Posterior vena cava (tissue), 2 donors: Measurements from ENCODE around the gene KCNA4. TPM values are rescaled to one million over a fixed set of nuclear protein-coding genes. Genes with fewer than 3 reads are reported as not detected.
"Not testable (repeated sequence)": the region's sequence is repeated elsewhere in the genome, so short reads cannot be mapped to it uniquely, and the experiment has no call there.

ENCODE experiments used
- DNase-seq: peaks from one replicate; pipeline ENCODE4 v3.0.0-alpha.2; 2020; ENCODE audit warnings: low spot score
- intact Hi-C, 2 donors: fragments of 100-400 bp; cut with DNase I; formaldehyde crosslinking; loops; one replicate each; pipeline versions ENCODE4 v1.14.1 to v1.14.2; 2022 to 2023
- total RNA-seq, 2 donors: library from RNA; stranded (reverse); fragmentation: NEBNext Ultra II Directional; extraction: Animal tissue kit (Norgen Biotek cat#: 25700); gene quantifications; one replicate each; pipeline ENCODE4 v1.2.1, GENCODE V29; 2021
- donor health status: DM: yes; HTN: yes; CAD: no.
- donor health status: DM: yes; HTN: yes; CAD: no.

KCNA4 gene
- total RNA-seq, 2 donors from 2014 or later, result 0.32 to 0.71 TPM

DNA sequence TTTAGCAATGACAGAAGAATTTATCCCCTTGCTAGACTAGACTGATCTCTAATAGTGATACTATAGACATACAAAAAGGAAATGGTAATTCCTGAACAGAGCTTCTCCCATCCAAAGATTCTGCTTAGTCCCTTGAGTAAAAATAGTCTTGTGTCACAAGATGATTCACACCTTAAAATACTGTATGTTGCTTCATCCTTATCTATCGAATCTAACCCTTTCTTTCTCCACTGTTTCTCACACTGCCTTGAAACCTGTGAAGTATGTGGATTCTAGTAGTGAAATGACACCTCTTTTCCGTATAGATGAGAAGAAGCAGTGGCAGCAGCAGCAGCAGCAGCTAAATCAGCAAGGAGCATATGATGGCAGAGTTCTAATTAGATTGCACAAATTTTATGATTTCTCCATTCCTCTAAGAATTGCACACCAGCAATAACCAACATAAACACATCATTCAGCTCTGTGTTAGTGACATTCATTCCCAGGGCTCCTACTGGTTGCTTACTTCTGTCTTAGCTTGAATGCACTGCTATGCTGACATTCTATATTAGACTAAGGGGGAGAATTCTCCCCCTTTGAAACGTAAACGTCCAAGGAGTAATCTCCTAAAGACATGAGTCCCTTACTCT, 14.6 kb downstream of the KCNA4 start:
- intact Hi-C loops, result no loop called here
- no peak for DNase-seq

DNA sequence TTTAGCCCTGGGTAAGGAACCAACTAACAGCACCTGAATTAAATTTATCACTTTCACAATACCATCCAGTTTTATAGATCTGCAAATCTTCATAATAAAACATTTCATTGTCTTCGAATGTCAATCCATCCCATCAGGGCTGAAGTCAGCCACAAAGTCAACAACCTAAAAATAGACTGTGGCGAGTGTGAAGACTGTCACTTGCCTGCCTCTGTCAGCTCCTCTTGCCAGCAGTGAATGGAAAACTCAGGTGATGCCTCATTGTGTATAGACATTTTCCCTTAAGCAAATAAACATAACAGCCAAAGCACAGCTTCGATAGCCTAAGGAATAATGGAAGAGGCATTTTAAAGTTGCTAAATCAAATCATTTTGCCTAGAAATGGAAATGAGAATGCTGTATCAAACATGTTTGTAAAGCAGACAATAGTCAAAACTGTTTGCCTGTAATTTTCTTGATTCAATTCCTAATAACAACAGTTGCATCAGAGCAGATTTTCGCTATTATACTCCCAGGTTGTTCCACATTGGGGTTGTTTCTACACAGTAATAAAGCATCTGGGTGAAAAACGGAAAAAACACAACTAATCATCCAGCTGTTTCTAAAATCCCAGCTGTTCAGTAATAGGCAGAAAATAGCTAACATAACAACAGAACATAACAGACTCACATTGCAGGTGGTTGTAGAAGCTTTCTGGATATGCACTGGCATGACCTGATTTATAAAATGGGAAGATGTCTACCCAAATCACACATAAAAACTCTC, 15.7 kb downstream of the KCNA4 start:
- no peak for DNase-seq
- intact Hi-C loops, result no loop called here

DNA sequence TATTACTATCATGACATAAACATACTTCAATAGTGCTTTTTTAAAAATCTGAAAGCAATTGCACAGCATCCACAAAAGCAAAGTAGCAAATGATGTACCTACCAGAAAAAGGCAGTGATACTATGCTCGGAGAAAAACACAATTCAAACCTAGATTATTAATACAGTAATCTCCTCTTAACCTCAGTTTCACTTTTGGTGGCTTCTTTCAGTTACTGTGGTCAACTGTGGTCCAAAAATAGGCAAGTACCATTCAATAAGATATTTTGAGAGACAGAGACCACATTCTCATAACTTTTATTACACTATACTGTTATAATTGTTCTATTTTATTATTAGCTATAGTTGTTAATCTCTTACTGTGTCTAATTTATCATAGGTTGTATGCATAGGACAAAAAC, 20.8 kb downstream of the KCNA4 start:
- intact Hi-C loops, result no loop called here
- no peak for DNase-seq

DNA sequence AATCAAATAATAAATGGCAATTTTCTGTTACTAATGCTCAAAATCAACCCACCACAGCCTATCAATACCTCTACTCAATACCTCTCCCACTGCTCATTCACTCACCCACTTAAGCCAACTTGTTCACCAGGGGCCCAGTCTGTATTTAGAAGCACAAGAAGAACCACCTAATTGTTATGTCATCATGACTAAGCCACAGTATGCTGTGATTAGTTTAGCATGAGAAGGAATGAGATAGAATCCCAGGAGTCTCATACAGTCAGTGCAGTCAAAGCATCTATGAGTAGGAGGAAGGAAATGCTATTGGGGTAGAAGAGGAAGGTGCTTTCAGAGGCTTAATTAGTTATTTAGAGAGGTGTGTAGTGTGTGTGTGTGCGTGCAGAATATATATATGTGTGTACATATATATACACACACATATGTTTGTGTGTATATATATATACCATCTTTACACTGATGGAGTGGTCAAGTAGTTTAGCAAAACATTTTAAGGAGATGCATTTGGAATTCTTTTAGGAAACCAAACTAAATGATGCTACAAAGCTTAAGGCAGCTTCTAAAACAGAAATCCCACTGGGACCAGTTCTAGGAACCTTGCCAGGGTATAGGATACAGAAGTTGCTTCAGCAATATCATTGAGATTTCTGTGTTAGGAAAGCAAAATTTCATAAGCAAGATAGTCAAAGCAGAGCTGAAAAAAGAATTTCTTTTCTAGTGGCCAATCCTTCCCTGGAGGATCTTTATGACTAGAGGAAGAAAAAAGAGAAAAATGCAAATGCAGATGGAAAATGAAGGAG, 27.5 kb downstream of the KCNA4 start:
- DNase-seq, result no peak
- intact Hi-C loops, result no loop called here

DNA sequence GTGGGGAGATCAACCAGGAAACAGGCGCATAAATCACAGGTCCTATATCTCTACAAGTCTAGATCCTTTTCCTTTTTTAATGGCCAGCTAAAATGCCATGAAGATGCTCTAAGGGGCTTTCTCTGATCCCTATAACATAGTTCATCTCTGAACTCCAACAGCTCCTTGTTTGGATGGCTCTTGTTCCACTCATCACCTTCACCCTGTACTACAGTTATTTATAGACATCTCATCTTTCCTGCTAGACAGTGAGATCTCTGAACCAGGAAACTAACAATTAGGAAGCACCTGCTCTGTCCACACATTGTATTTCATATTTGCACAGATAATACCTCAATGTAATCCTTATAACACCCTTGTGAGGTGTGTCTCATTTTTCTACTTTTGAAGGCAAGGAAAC, 31.6 kb downstream of the KCNA4 start:
- no peak for DNase-seq
- intact Hi-C loops, result no loop called here

DNA sequence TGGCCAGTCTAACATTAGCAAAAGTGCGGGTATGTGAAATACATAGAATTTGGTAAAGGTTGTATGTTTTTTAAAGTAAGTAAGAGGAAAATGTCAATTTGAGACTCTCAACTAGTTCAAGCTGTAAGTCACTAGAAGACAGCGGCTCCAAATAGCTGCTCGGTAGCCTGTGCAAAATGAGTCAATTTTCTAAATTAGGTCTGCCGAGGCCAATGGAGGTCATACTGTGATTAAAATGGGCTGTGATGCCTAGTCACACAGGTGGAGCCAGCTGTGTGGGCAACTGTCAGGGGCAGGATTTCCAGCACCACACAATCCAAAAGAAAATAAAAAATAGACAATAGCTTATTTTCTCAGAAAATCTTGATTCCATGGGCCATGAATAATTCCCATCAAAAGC, 32.3 kb downstream of the KCNA4 start:
- no peak for DNase-seq
- intact Hi-C loops, result no loop called here

DNA sequence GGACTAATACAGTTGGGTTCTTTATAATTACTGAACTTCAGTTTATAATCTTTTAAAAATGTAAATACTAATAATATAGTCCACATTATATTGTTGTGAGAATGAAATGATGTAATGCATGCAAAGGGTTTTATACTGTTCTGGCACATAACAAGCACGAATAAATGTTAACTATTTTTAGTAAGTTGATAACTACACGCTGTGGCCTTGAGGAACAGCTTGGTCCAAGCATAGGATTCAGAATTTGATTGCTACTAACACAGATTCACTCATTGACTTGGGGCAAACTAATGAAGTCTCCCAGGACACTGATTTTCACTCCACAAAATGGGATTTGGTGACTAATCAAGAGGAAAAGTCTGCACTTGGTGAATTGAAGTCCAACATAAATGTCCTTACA, 38.3 kb downstream of the KCNA4 start:
- no peak for DNase-seq
- intact Hi-C loops, result no loop called here

DNA sequence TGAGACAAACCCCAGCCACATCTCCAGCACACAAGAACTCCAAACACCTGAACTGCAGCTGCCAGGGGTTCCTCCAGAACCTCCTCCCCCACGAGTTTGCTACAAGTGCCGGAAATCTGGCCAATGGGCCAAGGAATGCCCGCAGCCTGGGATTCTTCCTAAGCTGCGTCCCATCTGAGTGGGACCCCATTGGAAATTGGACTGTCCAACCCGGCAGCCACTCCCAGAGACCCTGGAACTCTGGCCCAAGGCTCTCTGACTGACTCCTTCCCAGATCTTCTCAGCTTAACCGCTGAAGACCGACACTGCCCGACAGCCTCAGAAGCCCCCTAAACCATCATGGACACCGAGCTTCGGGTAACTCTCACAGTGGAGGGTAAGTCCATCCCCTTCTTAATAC, 41.2 kb downstream of the KCNA4 start:
- DNase-seq, intact Hi-C loops: not testable (repeated sequence)

DNA sequence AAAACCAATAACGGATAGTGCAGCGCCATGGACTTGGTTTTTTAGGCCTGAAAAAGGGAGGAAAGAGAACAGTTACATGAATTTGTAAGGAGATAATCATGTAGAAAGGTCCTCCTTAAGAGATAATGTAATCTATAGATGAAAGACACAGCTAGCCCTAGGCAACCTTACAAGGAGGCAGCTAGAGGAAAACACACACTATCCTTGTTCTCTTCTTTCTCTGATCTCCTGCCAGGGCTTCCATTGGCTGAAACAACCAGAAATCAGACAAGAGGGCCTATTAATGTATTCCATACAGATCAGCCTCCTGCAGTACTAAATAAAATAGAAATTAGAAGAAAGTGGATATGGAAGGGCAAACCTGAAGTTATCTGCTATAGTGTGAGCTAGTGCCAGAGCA, 53.0 kb downstream of the KCNA4 start:
- DNase-seq, result no peak
- intact Hi-C loops, result no loop called here

DNA sequence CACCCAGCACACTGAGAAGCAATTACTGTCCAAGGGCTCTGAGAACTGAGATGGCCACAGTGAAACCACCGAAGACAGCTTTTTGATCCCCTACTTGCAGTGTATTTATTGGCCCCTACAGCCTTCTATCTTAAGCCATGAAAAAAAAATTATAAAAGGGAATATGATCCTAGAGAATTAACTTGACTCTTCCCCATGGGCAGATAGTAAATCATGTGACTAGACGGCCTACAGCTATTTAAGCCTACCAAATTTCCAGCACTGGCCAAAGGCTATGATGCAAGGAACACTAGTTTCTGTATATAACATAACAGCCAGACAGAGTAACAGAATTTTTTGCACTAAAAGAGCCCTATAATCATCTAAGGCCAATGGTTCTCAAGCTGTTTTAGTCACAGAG, 53.8 kb downstream of the KCNA4 start:
- no peak for DNase-seq
- intact Hi-C loops, result no loop called here

DNA sequence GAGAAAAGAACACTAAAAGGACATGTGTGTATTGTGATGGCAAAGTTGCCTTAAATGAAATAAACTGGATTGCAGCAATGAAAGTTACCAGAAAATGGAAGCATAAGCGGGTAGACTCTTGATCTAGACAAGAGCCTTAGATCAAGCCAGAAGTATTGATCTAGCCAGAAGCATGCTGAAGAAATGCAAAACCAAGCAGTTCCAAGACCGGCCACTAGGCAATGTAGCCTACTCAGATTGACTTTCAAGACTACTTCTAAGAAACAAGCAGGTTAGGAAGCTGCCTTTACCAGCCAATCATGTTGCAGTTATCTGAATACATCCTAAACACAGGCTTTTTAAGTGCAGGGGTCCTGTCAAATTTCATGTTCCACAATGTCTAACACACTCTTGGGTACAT, 54.6 kb downstream of the KCNA4 start:
- no peak for DNase-seq

More for the DNA sequence above, 54.6 kb downstream of the KCNA4 start:
- intact Hi-C loops, result no loop called here

Other genes with a start within 250 kb of the KCNA4 start
- not detected for gene FSHB, start 214.0 kb upstream of the KCNA4 start, total RNA-seq